Bronchial epithelial cell (primary cell): Measurements from ENCODE around the gene EIF4G3. TPM values are rescaled to one million over a fixed set of nuclear protein-coding genes. Genes with fewer than 3 reads are reported as not detected.

Experiments
- DNase-seq: peaks from one replicate; pipeline ENCODE4 v3.0.0-alpha.2; 2010; ENCODE audit warnings: low read depth
- FAIRE-seq: peaks from 2 replicates; lab custom pipeline; 2011; peaks lifted over from hg19 to GRCh38; lab: Jason Lieb, UNC
- H3K27me3 ChIP-seq: 2 replicates; pipeline ENCODE4 v1.5.1; 2011; ENCODE audit warnings: low read length; ENCODE audit not compliant: control insufficient read depth, insufficient read depth
- H3K36me3 ChIP-seq: 2 replicates; pipeline ENCODE4 v1.5.1; 2011; ENCODE audit warnings: low read length; ENCODE audit not compliant: control insufficient read depth, insufficient read depth
- H3K4me3 ChIP-seq: 2 replicates; pipeline ENCODE4 v1.5.1; 2011; ENCODE audit warnings: mild to moderate bottlenecking, low read depth, low read length, control low read depth
- total RNA-seq: library from RNA; depleted of rRNA; stranded (reverse); fragments of >200 nt; gene quantifications from 2 replicates; pipeline ENCODE4 v1.2.1, GENCODE V29; 2014
- TF ChIP-seq, protein P1 (sequence below): IDR thresholded peaks from 2 replicates; pipeline ENCODE4 v1.5.1; 2011; ENCODE audit warnings: mild to moderate bottlenecking, moderate library complexity, low read length, control low read depth, inconsistent platforms; ENCODE audit not compliant: insufficient read depth, severe bottlenecking

The EIF4G3 gene
- total RNA-seq, 1 donor from 2014 or later: 20.5 TPM

DNA sequence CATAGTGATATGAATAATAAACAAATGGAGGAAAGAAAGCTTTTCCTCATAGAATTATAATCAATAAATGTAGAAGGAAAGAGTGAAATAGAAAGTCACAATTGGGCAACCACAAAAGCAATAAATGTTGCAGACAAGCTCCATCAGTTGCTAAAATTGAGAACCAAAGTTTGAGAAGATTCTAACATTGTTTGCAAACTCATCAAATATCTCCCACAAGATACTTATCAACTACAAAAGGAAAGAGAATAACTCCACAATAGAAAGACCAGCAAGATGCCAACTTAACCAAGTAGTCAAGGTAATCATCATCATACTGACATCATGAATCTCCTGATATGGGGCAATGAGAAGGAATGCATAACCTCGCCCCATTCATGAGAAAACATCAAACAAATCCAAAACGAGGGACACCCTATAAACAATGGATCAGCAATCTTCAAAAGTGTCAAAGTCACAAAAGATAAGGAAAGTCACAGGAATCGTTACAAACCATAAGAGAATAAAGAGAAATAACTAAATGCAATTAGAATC lies 16.4 kb downstream of the EIF4G3 start:
- no peak overlapping the region for H3K4me3 ChIP-seq
- DNase-seq (no peak), FAIRE-seq (no peak)
- TF ChIP-seq, protein P1, sequence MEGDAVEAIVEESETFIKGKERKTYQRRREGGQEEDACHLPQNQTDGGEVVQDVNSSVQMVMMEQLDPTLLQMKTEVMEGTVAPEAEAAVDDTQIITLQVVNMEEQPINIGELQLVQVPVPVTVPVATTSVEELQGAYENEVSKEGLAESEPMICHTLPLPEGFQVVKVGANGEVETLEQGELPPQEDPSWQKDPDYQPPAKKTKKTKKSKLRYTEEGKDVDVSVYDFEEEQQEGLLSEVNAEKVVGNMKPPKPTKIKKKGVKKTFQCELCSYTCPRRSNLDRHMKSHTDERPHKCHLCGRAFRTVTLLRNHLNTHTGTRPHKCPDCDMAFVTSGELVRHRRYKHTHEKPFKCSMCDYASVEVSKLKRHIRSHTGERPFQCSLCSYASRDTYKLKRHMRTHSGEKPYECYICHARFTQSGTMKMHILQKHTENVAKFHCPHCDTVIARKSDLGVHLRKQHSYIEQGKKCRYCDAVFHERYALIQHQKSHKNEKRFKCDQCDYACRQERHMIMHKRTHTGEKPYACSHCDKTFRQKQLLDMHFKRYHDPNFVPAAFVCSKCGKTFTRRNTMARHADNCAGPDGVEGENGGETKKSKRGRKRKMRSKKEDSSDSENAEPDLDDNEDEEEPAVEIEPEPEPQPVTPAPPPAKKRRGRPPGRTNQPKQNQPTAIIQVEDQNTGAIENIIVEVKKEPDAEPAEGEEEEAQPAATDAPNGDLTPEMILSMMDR: no peak
- H3K27me3 ChIP-seq: no peaks in the 10 kb centered on the region
- H3K36me3 ChIP-seq: peaks cover 4% of the 10 kb centered on the region

DNA sequence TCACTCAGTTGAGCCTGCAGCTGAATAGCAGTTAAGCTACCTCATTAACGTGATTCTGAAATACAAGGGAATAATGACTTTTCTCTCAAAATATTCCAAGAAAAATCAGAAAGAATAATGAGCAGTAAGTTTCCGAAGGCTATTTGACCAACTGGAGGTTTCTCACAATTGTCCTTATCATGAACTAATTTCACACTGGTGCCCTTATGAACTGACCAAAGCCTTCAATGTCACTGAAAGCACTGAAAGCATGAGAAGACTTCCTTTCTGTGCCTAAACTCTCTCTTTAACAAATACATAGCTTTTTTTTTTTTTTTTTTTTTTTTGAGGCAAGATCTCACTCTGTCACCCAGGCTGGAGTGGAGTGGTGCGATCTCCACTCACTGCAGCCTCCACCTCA lies 18.8 kb downstream of the EIF4G3 start:
- FAIRE-seq: no peak
- Histone ChIP-seq H3K4me3 (no peak overlapping the region), H3K36me3 (peaks cover 3% of the 10 kb centered on the region), H3K27me3 (no peaks in the 10 kb centered on the region)
- TF ChIP-seq, protein P1: no peak
- DNase-seq: no peak

DNA sequence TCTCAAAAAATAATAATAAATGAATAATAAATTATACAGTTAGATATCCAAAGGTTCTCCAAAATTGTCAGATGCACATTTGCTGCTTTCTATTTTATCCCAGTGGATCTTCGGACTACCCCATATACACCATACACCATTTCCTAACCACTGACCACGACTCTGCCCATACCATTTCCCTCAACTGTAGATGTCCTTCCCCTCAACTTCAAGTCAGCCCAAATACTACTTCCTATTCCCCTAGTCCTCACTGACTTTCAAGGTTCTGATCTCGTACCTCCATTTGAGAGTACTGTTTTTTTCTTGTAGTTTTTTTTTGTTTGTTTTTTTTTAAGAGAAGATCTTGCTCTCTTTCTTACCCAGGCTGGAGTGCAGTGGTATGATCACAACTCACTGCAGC lies 19.6 kb downstream of the EIF4G3 start:
- H3K4me3 ChIP-seq: no peak overlapping the region
- H3K36me3 ChIP-seq: peaks cover 3% of the 10 kb centered on the region
- TF ChIP-seq, protein P1: no peak
- DNase-seq: no peak
- H3K27me3 ChIP-seq: no peaks in the 10 kb centered on the region
- FAIRE-seq: no peak

DNA sequence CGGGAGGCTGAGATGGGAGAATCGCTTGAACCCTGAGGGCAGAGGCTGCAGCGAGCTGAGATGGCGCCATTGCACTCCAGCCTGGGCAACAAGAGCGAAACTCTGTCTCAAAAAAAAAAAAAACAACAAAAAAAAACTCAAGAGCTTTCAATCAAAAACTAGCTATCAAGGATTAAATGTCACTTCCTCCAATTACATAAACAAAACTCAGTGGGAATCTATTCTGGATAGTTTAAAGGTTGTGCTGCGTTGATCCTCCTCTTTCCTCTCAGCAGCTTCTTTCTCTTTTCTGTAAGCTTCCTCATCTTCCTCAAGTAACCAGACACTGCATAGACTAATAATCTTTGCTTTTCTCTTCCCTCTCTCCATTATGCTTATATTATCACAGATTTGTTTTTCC lies 20.7 kb downstream of the EIF4G3 start:
- no peak overlapping the region for H3K4me3 ChIP-seq
- TF ChIP-seq, protein P1: no peak
- peaks cover 1% of the 10 kb centered on the region for H3K36me3 ChIP-seq
- H3K27me3 ChIP-seq: no peaks in the 10 kb centered on the region
- DNase-seq (no peak), FAIRE-seq (no peak)

DNA sequence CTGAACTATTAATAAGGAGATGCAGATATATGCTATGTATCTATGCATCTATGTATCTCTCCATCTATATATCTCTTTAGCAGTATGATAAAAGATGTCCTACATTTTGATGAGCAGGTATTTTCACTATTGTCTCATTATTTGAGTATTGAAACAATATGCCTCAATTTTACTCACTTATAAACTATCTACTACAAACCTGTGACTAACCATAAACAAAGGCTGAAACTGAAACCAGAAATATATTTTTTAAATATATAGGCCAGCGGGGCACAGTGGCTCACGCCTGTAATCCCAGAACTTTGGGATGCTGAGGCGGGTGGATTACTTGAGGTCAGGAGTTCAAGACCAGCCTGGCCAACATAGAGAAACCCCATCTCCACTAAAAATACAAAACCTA lies 22.0 kb downstream of the EIF4G3 start:
- no peak for FAIRE-seq
- no peaks in the 10 kb centered on the region for H3K27me3 ChIP-seq
- H3K36me3 ChIP-seq: peaks cover 1% of the 10 kb centered on the region
- TF ChIP-seq, protein P1: no peak
- no peak for DNase-seq
- no peak overlapping the region for H3K4me3 ChIP-seq

DNA sequence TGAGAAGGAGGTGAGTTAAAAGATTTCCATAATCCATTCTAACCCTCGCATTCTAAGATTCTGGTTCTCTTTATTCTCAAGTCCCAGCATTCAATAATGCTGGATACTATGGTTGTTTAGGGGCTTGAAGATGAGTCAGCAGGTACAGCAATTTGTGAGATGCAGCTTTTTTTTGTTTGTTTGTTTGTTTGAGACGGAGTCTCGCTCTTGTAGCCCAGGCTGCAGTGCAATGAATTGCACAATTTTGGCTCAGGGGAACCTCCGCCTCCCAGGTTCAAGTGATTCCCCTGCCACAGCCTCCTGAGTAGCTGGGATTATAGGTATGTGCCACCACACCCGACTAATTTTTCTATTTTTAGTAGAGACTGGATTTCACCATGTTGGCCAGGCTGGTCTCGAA lies 23.3 kb downstream of the EIF4G3 start:
- H3K36me3 ChIP-seq: peaks cover 3% of the 10 kb centered on the region
- no peak for DNase-seq
- H3K27me3 ChIP-seq: no peaks in the 10 kb centered on the region
- TF ChIP-seq, protein P1: no peak
- no peak for FAIRE-seq
- H3K4me3 ChIP-seq: no peak overlapping the region
